ENCODE results near the gene AFF3. TPM values are rescaled to one million over a fixed set of nuclear protein-coding genes. Genes with fewer than 3 reads are reported as not detected.

The AFF3 gene
- total and polyA plus RNA-seq, 12 donors = 0.39 to 16.9 (median 7.0) TPM

GRCh38 chr2:99940963-99941362, 201.4 kb downstream of the AFF3 start:
- no peaks in the 10 kb centered on the region for H3K36me3 ChIP-seq
- DNase-seq (peak in 1 of 2 donors; percentile 10), ATAC-seq (peak; percentile 28 to 82 (median 69))
- H3K4me1 ChIP-seq = peaks cover 0 to 15% (median 8%) of the 10 kb centered on the region in 9 donors
- no peak for TF ChIP-seq CTCF (IDR thresholded peaks at IDR 0.05)
- no peak overlapping the region for H3K4me3 ChIP-seq
- no peaks in the 10 kb centered on the region for H3K9me3 ChIP-seq
- H3K27ac ChIP-seq = no peak overlapping the region
- no peaks in the 10 kb centered on the region for H3K27me3 ChIP-seq
- intact Hi-C loops (cut with DNase I) = loop anchor here in 1 of 10 donors (10.0 kb wide), 1 partner anchor 106 kb away; no protein-coding TSS in a partner anchor
- 35 to 51% methylated on average over 7 of the region's 7 CpGs for WGBS, 2 donors

DNA sequence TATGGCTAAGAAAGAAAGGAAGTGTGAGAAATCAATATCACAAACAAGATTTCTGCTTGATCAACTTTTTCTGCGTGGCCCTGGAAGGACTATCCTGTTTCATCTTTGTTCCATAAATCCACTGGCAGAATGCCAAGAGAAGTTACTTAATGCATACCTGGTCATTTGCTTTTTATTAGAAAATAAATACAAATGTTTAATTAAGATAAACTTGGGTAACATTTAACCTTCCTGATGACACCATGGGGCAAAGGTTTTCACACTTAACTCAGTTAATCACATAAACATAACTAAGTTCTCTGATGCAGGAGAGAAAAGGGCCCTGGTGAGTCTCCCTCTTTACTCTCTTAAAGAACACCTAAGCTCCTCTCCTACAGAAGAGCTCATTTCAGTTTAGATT, 203.3 kb downstream of the AFF3 start:
- Histone ChIP-seq H3K27me3 (no peaks in the 10 kb centered on the region), H3K9me3 (no peaks in the 10 kb centered on the region), H3K36me3 (no peaks in the 10 kb centered on the region), H3K4me1 (peaks cover 0 to 15% (median 6%) of the 10 kb centered on the region in 9 donors), H3K4me3 (no peak overlapping the region), H3K27ac (no peak overlapping the region)
- WGBS, 2 donors = 66 to 70% methylated on average over 1 of the region's 1 CpG
- DNase-seq = no peak
- TF ChIP-seq CTCF (IDR thresholded peaks at IDR 0.05) = no peak
- intact Hi-C loops (cut with DNase I) = no loop called here
- no peak for ATAC-seq

GRCh38 chr2:99938250-99938649, 204.1 kb downstream of the AFF3 start:
- Histone ChIP-seq H3K27me3 (no peaks in the 10 kb centered on the region), H3K9me3 (no peaks in the 10 kb centered on the region), H3K27ac (no peak overlapping the region), H3K4me1 (peaks cover 0 to 14% (median 0%) of the 10 kb centered on the region in 9 donors), H3K36me3 (no peaks in the 10 kb centered on the region), H3K4me3 (no peak overlapping the region)
- DNase-seq (no peak), ATAC-seq (no peak)
- intact Hi-C loops (cut with DNase I) = no loop called here
- WGBS, 2 donors = 91 to 97% methylated on average over 3 of the region's 3 CpGs
- no peak for TF ChIP-seq CTCF (IDR thresholded peaks at IDR 0.05)

- Histone ChIP-seq H3K27me3 (no peaks in the 10 kb centered on the region), H3K4me3 (no peak overlapping the region), H3K36me3 (no peaks in the 10 kb centered on the region), H3K27ac (no peak overlapping the region), H3K4me1 (peaks cover 0 to 11% (median 0%) of the 10 kb centered on the region in 9 donors), H3K9me3 (no peaks in the 10 kb centered on the region)
- no peak for ATAC-seq
- no peak for DNase-seq
- no peak for TF ChIP-seq CTCF (IDR thresholded peaks at IDR 0.05)
- intact Hi-C loops (cut with DNase I) = no loop called here
- 69 to 74% methylated on average over 3 of the region's 3 CpGs for WGBS, 2 donors
These were observed 206.3 kb downstream of the AFF3 start for GRCh38 chr2:99936065-99936464.
